ENCODE measurements around the gene GPR61.

GPR61 gene

GRCh38 chr1:109531380-109531779 lies 8.3 kb upstream of the GPR61 start:
- in situ Hi-C loops (cut with HindIII; ENCODE audit: low pct_ligation_motif_present, low pct_unique_long_range_greater_than_20kb, low sequenced_read_pairs), result no loop called here
- no peak for DNase-seq

DNA sequence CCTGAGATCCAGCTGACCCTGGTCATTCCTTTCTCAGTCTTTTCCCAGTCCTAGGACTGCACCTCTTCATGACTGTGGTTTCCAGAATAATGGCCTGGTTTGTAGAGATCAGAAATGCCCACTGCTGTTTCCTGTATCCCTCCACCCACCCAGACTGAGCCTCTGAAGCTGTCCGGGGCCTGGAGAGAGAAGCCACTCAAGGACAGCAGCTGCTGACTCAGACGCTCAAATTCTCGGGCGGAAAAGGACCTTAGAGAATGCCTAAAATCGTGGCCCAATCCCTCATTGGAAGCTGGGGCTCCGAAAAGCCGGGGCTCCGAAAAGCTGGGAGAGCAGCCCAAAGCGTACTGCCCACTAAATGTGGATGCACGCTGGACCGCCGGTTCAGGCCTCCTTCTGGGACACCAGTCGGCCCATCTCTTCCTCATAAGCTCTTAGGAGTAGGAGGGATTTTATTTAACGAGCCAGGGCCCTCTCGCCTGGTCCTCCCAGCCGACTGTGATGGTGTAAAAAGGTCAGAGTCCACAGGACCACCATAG lies 7.8 kb upstream of the GPR61 start:
- no peak for DNase-seq
- in situ Hi-C loops (cut with HindIII; ENCODE audit: low pct_ligation_motif_present, low pct_unique_long_range_greater_than_20kb, low sequenced_read_pairs), result no loop called here

GRCh38 chr1:109532365-109533136 lies 7.1 kb upstream of the GPR61 start:
- DNase-seq, result peak; percentile 75

GRCh38 chr1:109534307-109534858 lies 5.3 kb upstream of the GPR61 start:
- DNase-seq, result no peak
- in situ Hi-C loops (cut with HindIII; ENCODE audit: low pct_ligation_motif_present, low pct_unique_long_range_greater_than_20kb, low sequenced_read_pairs), result no loop called here

More at GRCh38 chr1:109532365-109533136, 7.1 kb upstream of the GPR61 start:
- in situ Hi-C loops (cut with HindIII; ENCODE audit: low pct_ligation_motif_present, low pct_unique_long_range_greater_than_20kb, low sequenced_read_pairs), result no loop called here

DNA sequence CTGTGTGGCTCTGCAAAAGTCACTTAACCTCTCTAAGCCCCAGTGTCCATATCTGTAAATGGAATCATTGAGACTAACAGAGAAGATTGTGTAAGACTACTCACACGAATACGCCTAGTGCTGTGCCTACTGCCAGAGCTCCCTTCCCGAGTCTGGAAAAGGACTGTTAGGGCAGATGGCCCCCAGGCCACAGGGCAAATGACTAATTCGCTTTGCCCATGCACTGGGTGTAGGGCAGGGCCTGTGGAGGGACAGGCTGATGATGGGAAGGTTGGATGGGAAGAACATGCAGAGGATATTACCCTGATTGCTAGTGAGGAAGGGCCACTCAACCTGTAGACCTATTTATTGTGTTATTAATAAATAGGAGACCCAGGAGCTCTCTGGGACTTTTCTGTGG lies 4.2 kb upstream of the GPR61 start:
- no peak for DNase-seq
- in situ Hi-C loops (cut with HindIII; ENCODE audit: low pct_ligation_motif_present, low pct_unique_long_range_greater_than_20kb, low sequenced_read_pairs), result no loop called here

GRCh38 chr1:109535971-109536491 lies 3.6 kb upstream of the GPR61 start:
- DNase-seq, result no peak
- in situ Hi-C loops (cut with HindIII; ENCODE audit: low pct_ligation_motif_present, low pct_unique_long_range_greater_than_20kb, low sequenced_read_pairs), result no loop called here

- in situ Hi-C loops (cut with HindIII; ENCODE audit: low pct_ligation_motif_present, low pct_unique_long_range_greater_than_20kb, low sequenced_read_pairs), result no loop called here
- DNase-seq, result no peak
Measured at GRCh38 chr1:109537450-109538178, 2.1 kb upstream of the GPR61 start.

- in situ Hi-C loops (cut with HindIII; ENCODE audit: low pct_ligation_motif_present, low pct_unique_long_range_greater_than_20kb, low sequenced_read_pairs), result no loop called here
- no peak for DNase-seq
Measured at GRCh38 chr1:109538827-109539555, 681 bp upstream of the GPR61 start.

GRCh38 chr1:109541102-109541501 lies 1.4 kb downstream of the GPR61 start:
- no peak for DNase-seq
- in situ Hi-C loops (cut with HindIII; ENCODE audit: low pct_ligation_motif_present, low pct_unique_long_range_greater_than_20kb, low sequenced_read_pairs), result no loop called here

DNA sequence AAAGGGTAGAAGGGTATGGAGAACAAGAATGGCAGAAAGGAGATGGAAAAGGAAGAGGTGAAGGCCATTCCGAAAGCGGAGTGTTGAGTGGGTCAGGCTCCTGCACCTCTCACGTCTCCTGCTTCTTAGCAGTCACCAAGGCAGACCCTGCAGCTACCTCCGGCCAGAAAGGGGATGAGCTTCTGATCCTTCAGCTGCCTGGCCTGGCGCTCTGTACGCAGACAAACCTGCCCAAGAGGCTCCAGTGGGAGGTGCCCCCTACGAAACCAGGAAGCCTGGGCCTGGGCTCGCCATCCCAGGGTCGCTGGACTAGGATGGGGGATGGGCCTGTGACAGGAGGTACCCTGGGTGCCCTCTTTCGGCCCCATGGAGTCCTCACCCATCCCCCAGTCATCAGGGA lies 3.0 kb downstream of the GPR61 start:
- DNase-seq, result no peak
- in situ Hi-C loops (cut with HindIII; ENCODE audit: low pct_ligation_motif_present, low pct_unique_long_range_greater_than_20kb, low sequenced_read_pairs), result no loop called here

GRCh38 chr1:109543283-109543987 lies 3.8 kb downstream of the GPR61 start:
- no peak for DNase-seq
- in situ Hi-C loops (cut with HindIII; ENCODE audit: low pct_ligation_motif_present, low pct_unique_long_range_greater_than_20kb, low sequenced_read_pairs), result no loop called here

- DNase-seq, result no peak
- in situ Hi-C loops (cut with HindIII; ENCODE audit: low pct_ligation_motif_present, low pct_unique_long_range_greater_than_20kb, low sequenced_read_pairs), result no loop called here
Measured at GRCh38 chr1:109543988-109544735, 4.5 kb downstream of the GPR61 start.

- peak; percentile 87 for DNase-seq
- in situ Hi-C loops (cut with HindIII; ENCODE audit: low pct_ligation_motif_present, low pct_unique_long_range_greater_than_20kb, low sequenced_read_pairs), result no loop called here
Measured at GRCh38 chr1:109546311-109547109, 6.8 kb downstream of the GPR61 start.

DNA sequence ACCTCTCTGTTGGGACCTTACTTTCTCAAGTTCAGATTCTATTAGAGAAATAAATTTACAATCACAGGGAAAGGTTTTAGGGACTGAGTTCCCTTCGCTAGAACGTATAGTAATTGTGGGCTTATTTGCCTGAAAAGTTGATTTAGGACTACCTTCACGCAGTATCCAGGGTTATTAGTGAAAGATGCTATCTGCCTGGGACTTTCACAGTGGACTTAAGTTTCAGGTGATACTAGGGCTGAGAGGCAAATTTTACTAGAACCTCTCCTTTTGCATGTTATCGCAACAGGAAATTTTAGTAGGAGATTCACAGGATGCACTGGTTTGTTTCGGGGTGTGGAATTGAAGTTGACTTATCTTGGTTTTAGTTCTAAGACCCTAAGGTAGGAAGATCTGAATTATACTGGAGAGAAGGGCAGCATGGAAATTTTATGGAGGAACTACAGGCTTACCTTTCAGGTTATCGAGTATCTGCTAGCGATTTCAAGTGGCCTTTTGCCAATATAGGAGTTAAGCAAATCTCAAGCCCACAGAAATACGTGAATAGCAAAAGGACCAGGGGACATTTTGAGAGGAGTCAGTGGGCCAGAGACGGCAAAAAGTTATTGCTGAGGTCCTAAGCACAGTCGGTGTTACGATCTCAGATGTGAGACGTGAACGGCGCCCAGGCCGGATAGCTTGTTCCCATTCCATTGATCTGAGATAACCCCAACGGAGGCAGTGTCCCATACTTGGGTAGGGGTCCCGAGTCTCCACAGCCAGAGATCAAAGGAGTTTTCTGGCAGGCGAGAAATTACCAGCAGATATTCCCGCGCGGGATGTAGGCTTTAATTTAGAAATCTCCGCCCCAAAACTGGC lies 8.0 kb downstream of the GPR61 start:
- DNase-seq, result peak; percentile 36
- in situ Hi-C loops (cut with HindIII; ENCODE audit: low pct_ligation_motif_present, low pct_unique_long_range_greater_than_20kb, low sequenced_read_pairs), result no loop called here

DNA sequence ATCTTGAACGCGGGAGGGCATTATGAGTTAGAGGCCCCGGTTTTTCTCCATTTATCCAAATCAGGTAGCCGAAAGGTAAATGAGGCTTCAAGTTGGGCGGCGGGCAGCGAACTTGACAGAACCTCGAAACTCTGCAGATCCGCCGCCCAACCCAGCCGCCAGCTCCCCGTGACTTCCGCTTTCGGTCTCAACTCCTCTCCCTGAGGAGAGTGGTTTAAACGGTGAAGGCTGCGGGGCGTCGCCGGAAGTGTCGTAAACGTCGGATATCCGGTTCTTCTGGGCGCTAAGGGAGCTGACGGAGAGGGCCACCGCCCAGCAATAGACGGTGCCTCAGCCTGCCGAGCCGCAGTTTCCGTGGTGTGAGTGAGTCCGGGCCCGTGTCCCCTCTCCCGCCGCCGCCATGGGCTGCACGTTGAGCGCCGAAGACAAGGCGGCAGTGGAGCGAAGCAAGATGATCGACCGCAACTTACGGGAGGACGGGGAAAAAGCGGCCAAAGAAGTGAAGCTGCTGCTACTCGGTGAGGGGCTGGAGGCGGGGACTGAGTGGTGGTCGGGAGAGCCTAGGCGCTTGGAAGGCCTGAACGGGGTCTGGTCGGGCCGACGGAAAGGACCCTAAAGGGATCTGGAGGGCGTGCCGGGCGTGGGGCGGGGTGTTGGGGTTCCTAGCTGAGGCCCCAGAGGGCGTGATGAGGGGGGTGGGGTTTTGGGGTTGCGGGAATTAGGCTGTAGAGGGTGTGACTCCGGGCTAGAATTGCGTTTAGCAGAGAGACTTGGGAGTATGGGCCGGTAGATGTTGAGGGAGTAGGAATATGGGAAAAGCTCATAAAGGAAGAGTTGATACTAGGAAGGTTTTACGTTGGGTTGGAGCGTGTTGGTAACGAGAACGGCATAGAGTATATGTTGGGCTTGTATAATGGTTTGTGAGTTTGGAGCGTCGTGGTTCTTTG lies 8.9 kb downstream of the GPR61 start, which contains the start of gene GNAI3:
TSS of gene GNAI3 (plus strand) at position 295 of the 947 bp plus-strand sequence. CDS start at position 401, 106 bp downstream.
- peak; percentile 93 for DNase-seq
- in situ Hi-C loops (cut with HindIII; ENCODE audit: low pct_ligation_motif_present, low pct_unique_long_range_greater_than_20kb, low sequenced_read_pairs), result no loop called here
